PC-9 (cell line): ENCODE measurements around the gene S100B. TPM values are rescaled to one million over a fixed set of nuclear protein-coding genes. Genes with fewer than 3 reads are reported as not detected.

ENCODE experiments used
- BruUV-seq: library from RNA; stranded (reverse); fragments of 400-500 nt; replicated peaks from 2 replicates; lab custom pipeline; 2021; lab: Mats Ljungman, UMichigan
- CTCF ChIA-PET: fragments of 300-600 bp; sonication (Branson Sonifier 250); formaldehyde crosslinking; loops from one replicate; lab custom pipeline; 2022; ENCODE audit warnings: antibody characterized with exemption; lab: Charles Lee
- POLR2A ChIA-PET: fragments of 300-600 bp; sonication (Branson Sonifier 250); formaldehyde crosslinking; loops from one replicate; lab custom pipeline; 2022; ENCODE audit warnings: antibody characterized with exemption; ENCODE audit not compliant: unreplicated experiment; lab: Charles Lee
- DNase-seq, 2 experiments: peaks; one replicate each; pipeline versions ENCODE4 v3.0.0 to v3.0.0-alpha.2; 2015 to 2022; ENCODE audit warnings: mixed read lengths in 1 of 2
- H2AFZ ChIP-seq: fragments of 200-600 bp; sonication (generic); 2 replicates; pipeline ENCODE4 v1.8.1; 2017; ENCODE audit warnings: antibody characterized with exemption
- H3F3A ChIP-seq: fragments of 200-600 bp; sonication (generic); 2 replicates; pipeline ENCODE4 v1.8.1; 2017; ENCODE audit warnings: antibody characterized with exemption, mild to moderate bottlenecking, low read depth; ENCODE audit not compliant: insufficient read depth
- H3K27ac ChIP-seq: fragments of 200-600 bp; sonication (generic); 2 replicates; pipeline ENCODE4 v1.6.1; 2016; ENCODE audit warnings: mixed run types
- H3K27me3 ChIP-seq: fragments of 200-600 bp; sonication (generic); 2 replicates; pipeline ENCODE4 v1.6.1; 2016; ENCODE audit warnings: low read depth, mixed run types; ENCODE audit not compliant: insufficient read depth
- H3K36me3 ChIP-seq: fragments of 200-600 bp; sonication (generic); 2 replicates; pipeline ENCODE4 v1.6.1; 2016; ENCODE audit warnings: low read depth, mixed run types
- H3K4me1 ChIP-seq: fragments of 200-600 bp; sonication (generic); replicated peaks from 2 replicates; pipeline ENCODE4 v1.6.1; 2016; ENCODE audit warnings: mixed run types; ENCODE audit not compliant: insufficient read depth
- H3K4me2 ChIP-seq: fragments of 200-600 bp; sonication (generic); 2 replicates; pipeline ENCODE4 v1.6.1; 2017; ENCODE audit warnings: mixed run types
- H3K4me3 ChIP-seq: fragments of 200-600 bp; sonication (generic); 2 replicates; pipeline ENCODE4 v1.6.1; 2016; ENCODE audit warnings: mixed run types
- H3K79me2 ChIP-seq: fragments of 200-600 bp; sonication (generic); 2 replicates; pipeline ENCODE4 v1.6.1; 2017; ENCODE audit warnings: low read depth, mixed run types
- H3K9me2 ChIP-seq: fragments of 200-600 bp; sonication (generic); 2 replicates; pipeline ENCODE4 v1.8.1; 2017; ENCODE audit warnings: mild to moderate bottlenecking; ENCODE audit not compliant: insufficient read depth
- H3K9me3 ChIP-seq: fragments of 200-600 bp; sonication (generic); 2 replicates; pipeline ENCODE4 v1.8.1; 2016; ENCODE audit warnings: low read depth; ENCODE audit not compliant: insufficient read depth
- H4K20me1 ChIP-seq: fragments of 200-600 bp; sonication (generic); 2 replicates; pipeline ENCODE4 v1.8.1; 2017; ENCODE audit not compliant: insufficient read depth
- EZH2 ChIP-seq: fragments of 200-600 bp; sonication (generic); IDR thresholded peaks from 2 replicates; pipeline ENCODE4 v1.8.0; 2017; ENCODE audit warnings: antibody characterized with exemption, low read depth
- intact Hi-C: fragments of 100-400 bp; cut with micrococcal nuclease; formaldehyde crosslinking; loops from one replicate; pipeline ENCODE4 v1.10.0; 2022; ENCODE audit not compliant: unreplicated experiment
- total RNA-seq: library from RNA; stranded (reverse); gene quantifications from 2 replicates; pipeline ENCODE4 v1.2.3, GENCODE V29; 2021
- TF ChIP-seq, protein P1 (sequence below): fragments of 200-600 bp; sonication (generic); conservative IDR thresholded peaks from 2 replicates; pipeline ENCODE4 v1.6.1; 2017; ENCODE audit warnings: mixed run types, antibody characterized with exemption, mild to moderate bottlenecking, moderate library complexity

Gene S100B
- total RNA-seq, 1 experiment from 2014 or later, result not detected

DNA sequence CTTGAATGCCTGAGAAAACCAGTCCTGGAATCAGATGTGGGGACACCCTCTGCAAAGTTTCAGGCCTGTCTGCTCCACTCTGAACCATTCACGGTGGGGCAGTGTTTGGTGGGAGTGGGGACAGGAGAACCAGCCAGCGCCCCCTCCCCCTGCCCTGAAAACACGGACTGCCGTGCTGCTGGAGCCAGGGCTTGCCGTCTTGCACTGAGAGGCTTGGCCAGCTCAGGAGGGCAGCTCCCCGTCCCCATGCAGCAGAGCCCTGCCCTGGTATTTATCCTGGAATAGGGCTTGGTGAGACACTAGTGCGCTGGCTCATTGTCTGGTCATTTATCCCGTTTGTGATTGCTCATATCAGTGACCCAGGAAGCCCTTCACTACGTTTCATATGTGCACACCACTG is 3.9 kb downstream of the S100B start:
- Histone ChIP-seq H3K4me1 (no peaks in the 10 kb centered on the region), H3K79me2 (no peaks in the 10 kb centered on the region), H3F3A (no peaks in the 10 kb centered on the region), H4K20me1 (no peaks in the 10 kb centered on the region), H3K4me3 (no peak overlapping the region), H3K4me2 (no peak overlapping the region), H2AFZ (no peak overlapping the region), H3K36me3 (no peaks in the 10 kb centered on the region), H3K9me3 (no peaks in the 10 kb centered on the region), H3K27me3 (no peaks in the 10 kb centered on the region; the same call in 1 of the 2 replicates), H3K27ac (no peak overlapping the region), H3K9me2 (no peaks in the 10 kb centered on the region)
- CTCF ChIA-PET, result no interaction called here
- no peak for DNase-seq
- TF ChIP-seq, protein P1, sequence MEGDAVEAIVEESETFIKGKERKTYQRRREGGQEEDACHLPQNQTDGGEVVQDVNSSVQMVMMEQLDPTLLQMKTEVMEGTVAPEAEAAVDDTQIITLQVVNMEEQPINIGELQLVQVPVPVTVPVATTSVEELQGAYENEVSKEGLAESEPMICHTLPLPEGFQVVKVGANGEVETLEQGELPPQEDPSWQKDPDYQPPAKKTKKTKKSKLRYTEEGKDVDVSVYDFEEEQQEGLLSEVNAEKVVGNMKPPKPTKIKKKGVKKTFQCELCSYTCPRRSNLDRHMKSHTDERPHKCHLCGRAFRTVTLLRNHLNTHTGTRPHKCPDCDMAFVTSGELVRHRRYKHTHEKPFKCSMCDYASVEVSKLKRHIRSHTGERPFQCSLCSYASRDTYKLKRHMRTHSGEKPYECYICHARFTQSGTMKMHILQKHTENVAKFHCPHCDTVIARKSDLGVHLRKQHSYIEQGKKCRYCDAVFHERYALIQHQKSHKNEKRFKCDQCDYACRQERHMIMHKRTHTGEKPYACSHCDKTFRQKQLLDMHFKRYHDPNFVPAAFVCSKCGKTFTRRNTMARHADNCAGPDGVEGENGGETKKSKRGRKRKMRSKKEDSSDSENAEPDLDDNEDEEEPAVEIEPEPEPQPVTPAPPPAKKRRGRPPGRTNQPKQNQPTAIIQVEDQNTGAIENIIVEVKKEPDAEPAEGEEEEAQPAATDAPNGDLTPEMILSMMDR, result no peak
- TF ChIP-seq EZH2, result no peak
- BruUV-seq, result no TSS peak
- intact Hi-C loops, result no loop called here
- POLR2A ChIA-PET, result no interaction called here

- Histone ChIP-seq H3K9me3 (no peaks in the 10 kb centered on the region), H3K4me3 (no peak overlapping the region), H3K79me2 (no peaks in the 10 kb centered on the region), H3F3A (no peaks in the 10 kb centered on the region), H3K9me2 (no peaks in the 10 kb centered on the region), H3K4me2 (no peak overlapping the region), H3K27me3 (no peaks in the 10 kb centered on the region; the same call in 1 of the 2 replicates), H2AFZ (no peak overlapping the region), H3K36me3 (no peaks in the 10 kb centered on the region), H3K27ac (no peak overlapping the region), H3K4me1 (no peaks in the 10 kb centered on the region), H4K20me1 (no peaks in the 10 kb centered on the region)
- CTCF ChIA-PET, result no interaction called here
- no peak for DNase-seq
- no TSS peak for BruUV-seq
- TF ChIP-seq, protein P1, result no peak
- TF ChIP-seq EZH2, result no peak
- intact Hi-C loops, result no loop called here
- POLR2A ChIA-PET, result no interaction called here
Observed at GRCh38 chr21:46600305-46600704, 4.6 kb downstream of the S100B start.

DNA sequence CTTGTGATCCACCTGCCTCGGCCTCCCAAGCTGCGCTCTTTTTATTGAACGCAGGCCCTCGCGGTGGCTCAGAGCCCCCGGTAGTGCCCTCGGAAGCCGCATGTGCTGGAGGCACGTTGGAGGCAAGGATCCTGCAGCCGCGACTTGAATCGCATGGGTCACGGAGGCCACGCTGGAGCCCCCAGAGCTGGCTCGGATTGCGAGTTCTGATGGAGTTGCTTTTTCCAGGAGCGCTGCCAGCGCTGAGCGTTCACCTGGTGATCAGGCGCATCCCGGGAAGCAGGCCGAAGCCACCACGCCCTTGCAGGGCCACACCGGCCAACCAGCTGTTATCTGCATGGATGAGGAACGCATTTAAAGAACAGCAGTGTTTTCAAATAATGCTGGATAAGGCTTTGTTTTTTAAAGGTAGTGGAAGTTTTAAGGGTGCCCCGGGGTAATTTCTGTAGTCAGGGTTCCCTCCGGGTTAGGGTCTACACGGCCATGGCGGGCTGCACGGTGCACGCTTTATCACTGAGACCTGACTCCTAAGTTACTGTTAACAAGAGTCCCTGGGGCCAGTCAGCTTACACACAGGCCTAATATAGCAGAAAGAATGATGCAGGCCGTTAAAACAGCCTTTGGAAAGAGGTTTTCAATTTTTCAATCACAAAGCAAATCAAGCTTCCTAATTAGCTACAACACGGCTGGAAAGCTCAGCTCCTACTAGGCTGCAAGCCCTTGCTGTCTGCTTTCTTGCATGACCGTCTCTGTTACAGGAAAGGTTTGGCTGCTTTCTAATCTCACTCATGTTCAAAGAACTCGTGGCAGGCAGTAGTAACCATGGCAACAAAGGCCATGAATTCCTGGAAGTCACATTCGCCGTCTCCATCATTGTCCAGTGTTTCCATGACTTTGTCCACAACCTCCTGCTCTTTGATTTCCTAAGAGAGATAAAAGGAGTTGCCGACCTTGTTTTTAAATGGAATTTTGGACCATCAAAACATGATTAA is 6.0 kb downstream of the S100B start:
- H3K4me2 ChIP-seq, result no peak overlapping the region
- no peaks in the 10 kb centered on the region for H3K9me2 ChIP-seq
- no peak for TF ChIP-seq EZH2
- TF ChIP-seq, protein P1, result no peak
- no peaks in the 10 kb centered on the region for H3K36me3 ChIP-seq
- H3K4me3 ChIP-seq, result no peak overlapping the region
- intact Hi-C loops, result no loop called here
- POLR2A ChIA-PET, result no interaction called here
- CTCF ChIA-PET, result no interaction called here
- no peaks in the 10 kb centered on the region for H3K9me3 ChIP-seq
- DNase-seq, result no peak
- no peaks in the 10 kb centered on the region; the same call in 1 of the 2 replicates for H3K27me3 ChIP-seq
- H3K27ac ChIP-seq, result no peak overlapping the region
- no peak overlapping the region for H2AFZ ChIP-seq
- H3F3A ChIP-seq, result no peaks in the 10 kb centered on the region
- no peaks in the 10 kb centered on the region for H4K20me1 ChIP-seq
- no TSS peak for BruUV-seq
- H3K79me2 ChIP-seq, result no peaks in the 10 kb centered on the region
- no peaks in the 10 kb centered on the region for H3K4me1 ChIP-seq
